WTC11 (cell line): ENCODE results near the gene HAO2. TPM values are rescaled to one million over a fixed set of nuclear protein-coding genes. Genes with fewer than 3 reads are reported as not detected.

Experiments
- ATAC-seq: fragments of 200-7000 bp; cut with Tn5 transposase; 2 replicates; pipeline ENCODE4 v1.10.0; 2021; ENCODE audit warnings: mild to moderate bottlenecking, moderate library complexity
- CTCF ChIA-PET: fragments of 300-600 bp; sonication (Branson Sonifier 250); formaldehyde crosslinking; loops from one replicate; lab custom pipeline; 2021; ENCODE audit warnings: antibody characterized with exemption; lab: Charles Lee
- POLR2A ChIA-PET: fragments of 350-600 bp; sonication (Branson Sonifier 250); formaldehyde crosslinking; loops from one replicate; lab custom pipeline; 2021; ENCODE audit warnings: antibody characterized with exemption; lab: Charles Lee
- DNase-seq: peaks from one replicate; pipeline ENCODE4 v3.0.0; 2021; ENCODE audit warnings: low spot score
- H3K27ac Mint-ChIP-seq: 2 replicates; pipeline ENCODE4 v1.8.0; 2021; ENCODE audit warnings: mixed read lengths
- H3K27me3 Mint-ChIP-seq: 2 replicates; pipeline ENCODE4 v1.8.0; 2021; ENCODE audit warnings: low read depth, mild to moderate bottlenecking, moderate library complexity, mixed read lengths
- H3K36me3 Mint-ChIP-seq: 2 replicates; pipeline ENCODE4 v1.8.0; 2021; ENCODE audit warnings: mixed read lengths
- H3K4me1 Mint-ChIP-seq: 2 replicates; pipeline ENCODE4 v1.8.0; 2022; ENCODE audit warnings: mixed read lengths
- H3K4me3 Mint-ChIP-seq: 2 replicates; pipeline ENCODE4 v1.8.0; 2021; ENCODE audit warnings: mild to moderate bottlenecking, moderate library complexity, mixed read lengths
- H3K9me3 Mint-ChIP-seq: 2 replicates; pipeline ENCODE4 v1.8.0; 2021; ENCODE audit warnings: mixed read lengths
- ATF6 ChIP-seq: sonication (generic); formaldehyde crosslinking; IDR thresholded peaks from 2 replicates; pipeline ENCODE4 v1.8.1; 2023; ENCODE audit warnings: mild to moderate bottlenecking, missing genetic modification reagents
- CBFB ChIP-seq: sonication (generic); formaldehyde crosslinking; IDR thresholded peaks from 2 replicates; pipeline ENCODE4 v1.8.1; 2022; ENCODE audit warnings: mild to moderate bottlenecking, low read depth, missing genetic modification reagents
- CREB1 ChIP-seq: sonication (generic); formaldehyde crosslinking; IDR thresholded peaks from 2 replicates; pipeline ENCODE4 v1.8.0; 2023; ENCODE audit warnings: mild to moderate bottlenecking, missing genetic modification reagents
- ELF4 ChIP-seq: sonication (generic); formaldehyde crosslinking; IDR thresholded peaks from 2 replicates; pipeline ENCODE4 v1.8.1; 2022; ENCODE audit warnings: low read depth, mild to moderate bottlenecking, moderate library complexity, missing genetic modification reagents
- ETV6 ChIP-seq: sonication (generic); formaldehyde crosslinking; IDR thresholded peaks from 2 replicates; pipeline ENCODE4 v1.8.1; 2022; ENCODE audit warnings: mild to moderate bottlenecking, missing genetic modification reagents
- IRF1 ChIP-seq: sonication (generic); formaldehyde crosslinking; IDR thresholded peaks from 2 replicates; pipeline ENCODE4 v1.8.0; 2023; ENCODE audit warnings: missing genetic modification reagents
- IRF2 ChIP-seq: sonication (generic); formaldehyde crosslinking; IDR thresholded peaks from 2 replicates; pipeline ENCODE4 v1.8.0; 2022; ENCODE audit warnings: low read depth, missing genetic modification reagents, borderline replicate concordance
- JAZF1 ChIP-seq: fragments of 250-450 bp; sonication (Bioruptor Pico); IDR thresholded peaks from 2 replicates; pipeline ENCODE4 v1.9.0; 2021; ENCODE audit warnings: moderate library complexity, mild to moderate bottlenecking, inconsistent platforms
- SP1 ChIP-seq: sonication (generic); formaldehyde crosslinking; conservative IDR thresholded peaks from 2 replicates; pipeline ENCODE4 v1.8.1; 2022; ENCODE audit warnings: missing genetic modification reagents
- TCF7 ChIP-seq: sonication (generic); formaldehyde crosslinking; IDR thresholded peaks from 2 replicates; pipeline ENCODE4 v1.8.0; 2022; ENCODE audit warnings: mild to moderate bottlenecking, low read depth, missing genetic modification reagents, moderate library complexity
- TP53 ChIP-seq: sonication (generic); formaldehyde crosslinking; IDR thresholded peaks from 2 replicates; pipeline ENCODE4 v1.8.1; 2023; ENCODE audit warnings: mild to moderate bottlenecking, missing genetic modification reagents
- USF1 ChIP-seq: sonication (generic); formaldehyde crosslinking; IDR thresholded peaks from 2 replicates; pipeline ENCODE4 v1.8.0; 2022; ENCODE audit warnings: mild to moderate bottlenecking, missing genetic modification reagents
- ZMAT4 ChIP-seq: fragments of 250-450 bp; sonication (Bioruptor Pico); IDR thresholded peaks from 2 replicates; pipeline ENCODE4 v1.9.0; 2021; ENCODE audit warnings: mild to moderate bottlenecking
- ZNF232 ChIP-seq: sonication (generic); formaldehyde crosslinking; IDR thresholded peaks from 2 replicates; pipeline ENCODE4 v1.8.0; 2022; ENCODE audit warnings: mild to moderate bottlenecking, missing genetic modification reagents
- ZNF281 ChIP-seq: sonication (generic); formaldehyde crosslinking; IDR thresholded peaks from 2 replicates; pipeline ENCODE4 v1.8.0; 2023; ENCODE audit warnings: mild to moderate bottlenecking, missing genetic modification reagents
- ZNF423 ChIP-seq: fragments of 250-450 bp; sonication (Bioruptor Pico); IDR thresholded peaks from 2 replicates; pipeline ENCODE4 v2.1.2; 2022; ENCODE audit warnings: mild to moderate bottlenecking, moderate library complexity
- ZNF671 ChIP-seq: fragments of 250-450 bp; sonication (Bioruptor Pico); IDR thresholded peaks from 2 replicates; pipeline ENCODE4 v1.8.0; 2021; ENCODE audit warnings: mild to moderate bottlenecking
- total RNA-seq: library from RNA; stranded (reverse); gene quantifications from 3 replicates; pipeline ENCODE4 v1.2.3, GENCODE V29; 2021
- TF ChIP-seq, protein P1 (sequence below): sonication (generic); formaldehyde crosslinking; IDR thresholded peaks from 2 replicates; pipeline ENCODE4 v1.8.0; 2022; ENCODE audit warnings: mild to moderate bottlenecking, missing genetic modification reagents
- TF ChIP-seq, protein P2 (sequence below): sonication (generic); formaldehyde crosslinking; IDR thresholded peaks from 2 replicates; pipeline ENCODE4 v1.8.1; 2022; ENCODE audit warnings: missing genetic modification reagents, borderline replicate concordance
- TF ChIP-seq, protein P3 (sequence below): sonication (generic); formaldehyde crosslinking; IDR thresholded peaks from 2 replicates; pipeline ENCODE4 v1.8.1; 2023; ENCODE audit warnings: mild to moderate bottlenecking, missing genetic modification reagents

HAO2 gene
- total RNA-seq, 1 experiment from 2014 or later = 1.0 TPM

DNA sequence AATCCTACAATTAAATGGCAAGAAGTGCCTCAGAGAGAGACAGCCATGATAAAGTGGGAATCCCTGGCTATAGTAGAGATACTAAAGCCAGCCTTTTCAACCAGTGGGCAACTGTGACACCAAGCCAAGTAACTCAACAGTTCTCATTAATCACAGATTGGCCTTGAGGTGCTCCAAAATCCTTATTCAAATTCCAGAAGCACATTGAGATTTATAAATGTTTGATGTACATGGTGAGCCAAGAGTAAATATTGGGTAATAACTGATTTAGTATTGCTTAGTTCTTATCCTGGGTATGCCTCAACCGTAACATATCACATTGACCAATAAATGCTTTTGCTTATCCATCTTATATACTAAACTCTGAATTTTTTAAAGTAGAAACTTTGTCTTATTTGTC is 17.1 kb downstream of the HAO2 start (continued):
- TF ChIP-seq, protein P1, sequence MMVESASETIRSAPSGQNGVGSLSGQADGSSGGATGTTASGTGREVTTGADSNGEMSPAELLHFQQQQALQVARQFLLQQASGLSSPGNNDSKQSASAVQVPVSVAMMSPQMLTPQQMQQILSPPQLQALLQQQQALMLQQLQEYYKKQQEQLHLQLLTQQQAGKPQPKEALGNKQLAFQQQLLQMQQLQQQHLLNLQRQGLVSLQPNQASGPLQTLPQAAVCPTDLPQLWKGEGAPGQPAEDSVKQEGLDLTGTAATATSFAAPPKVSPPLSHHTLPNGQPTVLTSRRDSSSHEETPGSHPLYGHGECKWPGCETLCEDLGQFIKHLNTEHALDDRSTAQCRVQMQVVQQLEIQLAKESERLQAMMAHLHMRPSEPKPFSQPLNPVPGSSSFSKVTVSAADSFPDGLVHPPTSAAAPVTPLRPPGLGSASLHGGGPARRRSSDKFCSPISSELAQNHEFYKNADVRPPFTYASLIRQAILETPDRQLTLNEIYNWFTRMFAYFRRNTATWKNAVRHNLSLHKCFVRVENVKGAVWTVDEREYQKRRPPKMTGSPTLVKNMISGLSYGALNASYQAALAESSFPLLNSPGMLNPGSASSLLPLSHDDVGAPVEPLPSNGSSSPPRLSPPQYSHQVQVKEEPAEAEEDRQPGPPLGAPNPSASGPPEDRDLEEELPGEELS (CRISPR knock-in tag) = no peak
- TF ChIP-seq TCF7 (CRISPR knock-in tag) (no peak), ZNF232 (CRISPR knock-in tag) (no peak), IRF2 (CRISPR knock-in tag) (no peak), IRF1 (no peak), ZMAT4 (CRISPR knock-in tag) (no peak)
- TF ChIP-seq, all 79 proteins: peak for 0

- no peak for TF ChIP-seq SP1 (CRISPR knock-in tag)
- TF ChIP-seq ETV6 (CRISPR knock-in tag) = no peak
- no peak for TF ChIP-seq ZNF281 (CRISPR knock-in tag)
- Mint-ChIP-seq H3K4me3 (no peak overlapping the region), H3K9me3 (no peaks in the 10 kb centered on the region), H3K36me3 (no peaks in the 10 kb centered on the region), H3K27me3 (no peaks in the 10 kb centered on the region; the same call in 1 of the 2 replicates), H3K4me1 (peaks cover 9% of the 10 kb centered on the region), H3K27ac (peak overlapping the region; percentile 17; the same call in 1 of the 2 replicates)
- DNase-seq = peak; percentile 14
- CTCF ChIA-PET = interaction anchor here (1.1 to 2.8 kb wide), 2 partner anchors 15 to 112 kb away, joined by 7 to 16 read pairs; no protein-coding TSS in a partner anchor
- POLR2A ChIA-PET = no interaction called here
- peak; percentile 89 for ATAC-seq
Measured at GRCh38 chr1:119387858-119388257, 19.3 kb downstream of the HAO2 start.

GRCh38 chr1:119388450-119388849 is 19.9 kb downstream of the HAO2 start:
- H3K36me3 Mint-ChIP-seq = no peaks in the 10 kb centered on the region
- ChIA-PET POLR2A (no interaction called here), CTCF (interaction anchor here (1.1 to 2.8 kb wide), 2 partner anchors 16 to 112 kb away, joined by 7 to 16 read pairs; no protein-coding TSS in a partner anchor)
- no peaks in the 10 kb centered on the region; the same call in 1 of the 2 replicates for H3K27me3 Mint-ChIP-seq
- TF ChIP-seq ZNF671 (CRISPR knock-in tag) = no peak
- TF ChIP-seq ATF6 (CRISPR knock-in tag) = no peak
- TF ChIP-seq CBFB (CRISPR knock-in tag) = no peak
- no peak for TF ChIP-seq ELF4
- no peak for TF ChIP-seq JAZF1 (CRISPR knock-in tag)
- TF ChIP-seq TP53 = no peak
- TF ChIP-seq ZNF423 (CRISPR knock-in tag) = no peak
- no peak for TF ChIP-seq CREB1
- TF ChIP-seq USF1 (CRISPR knock-in tag) = no peak
- TF ChIP-seq, protein P2, sequence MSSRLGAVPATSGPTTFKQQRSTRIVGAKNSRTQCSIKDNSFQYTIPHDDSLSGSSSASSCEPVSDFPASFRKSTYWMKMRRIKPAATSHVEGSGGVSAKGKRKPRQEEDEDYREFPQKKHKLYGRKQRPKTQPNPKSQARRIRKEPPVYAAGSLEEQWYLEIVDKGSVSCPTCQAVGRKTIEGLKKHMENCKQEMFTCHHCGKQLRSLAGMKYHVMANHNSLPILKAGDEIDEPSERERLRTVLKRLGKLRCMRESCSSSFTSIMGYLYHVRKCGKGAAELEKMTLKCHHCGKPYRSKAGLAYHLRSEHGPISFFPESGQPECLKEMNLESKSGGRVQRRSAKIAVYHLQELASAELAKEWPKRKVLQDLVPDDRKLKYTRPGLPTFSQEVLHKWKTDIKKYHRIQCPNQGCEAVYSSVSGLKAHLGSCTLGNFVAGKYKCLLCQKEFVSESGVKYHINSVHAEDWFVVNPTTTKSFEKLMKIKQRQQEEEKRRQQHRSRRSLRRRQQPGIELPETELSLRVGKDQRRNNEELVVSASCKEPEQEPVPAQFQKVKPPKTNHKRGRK (CRISPR knock-in tag) = no peak
- TF ChIP-seq, protein P3, sequence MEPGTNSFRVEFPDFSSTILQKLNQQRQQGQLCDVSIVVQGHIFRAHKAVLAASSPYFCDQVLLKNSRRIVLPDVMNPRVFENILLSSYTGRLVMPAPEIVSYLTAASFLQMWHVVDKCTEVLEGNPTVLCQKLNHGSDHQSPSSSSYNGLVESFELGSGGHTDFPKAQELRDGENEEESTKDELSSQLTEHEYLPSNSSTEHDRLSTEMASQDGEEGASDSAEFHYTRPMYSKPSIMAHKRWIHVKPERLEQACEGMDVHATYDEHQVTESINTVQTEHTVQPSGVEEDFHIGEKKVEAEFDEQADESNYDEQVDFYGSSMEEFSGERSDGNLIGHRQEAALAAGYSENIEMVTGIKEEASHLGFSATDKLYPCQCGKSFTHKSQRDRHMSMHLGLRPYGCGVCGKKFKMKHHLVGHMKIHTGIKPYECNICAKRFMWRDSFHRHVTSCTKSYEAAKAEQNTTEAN = no peak
- DNase-seq = no peak
- peak; percentile 13; the same call in 1 of the 2 replicates for ATAC-seq
- no peak overlapping the region for H3K4me3 Mint-ChIP-seq
- H3K4me1 Mint-ChIP-seq = peaks cover 9% of the 10 kb centered on the region
- H3K9me3 Mint-ChIP-seq = no peaks in the 10 kb centered on the region
- H3K27ac Mint-ChIP-seq = no peak overlapping the region
